ENCODE measurements around the gene MEF2C.

DNA sequence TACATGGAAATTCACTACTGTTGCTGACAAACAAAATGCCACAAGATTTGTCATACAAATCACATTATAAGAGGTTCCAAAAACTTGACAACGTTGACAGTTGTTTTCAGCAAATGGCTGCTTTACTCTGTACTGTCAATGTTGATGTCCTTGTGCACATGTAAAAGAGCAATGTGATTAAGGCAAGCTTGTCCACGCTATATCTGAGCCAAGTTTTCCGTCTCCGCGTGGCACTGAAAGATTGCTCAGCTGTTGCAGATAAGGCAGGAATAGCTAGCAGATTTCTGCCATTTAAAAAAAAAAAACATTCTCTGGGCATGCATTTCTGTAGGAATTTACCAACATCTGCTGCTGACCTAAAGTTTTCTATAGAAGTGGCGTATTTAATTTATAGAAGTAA lies 46.4 kb upstream of the MEF2C start:
- TF ChIP-seq, protein P1, sequence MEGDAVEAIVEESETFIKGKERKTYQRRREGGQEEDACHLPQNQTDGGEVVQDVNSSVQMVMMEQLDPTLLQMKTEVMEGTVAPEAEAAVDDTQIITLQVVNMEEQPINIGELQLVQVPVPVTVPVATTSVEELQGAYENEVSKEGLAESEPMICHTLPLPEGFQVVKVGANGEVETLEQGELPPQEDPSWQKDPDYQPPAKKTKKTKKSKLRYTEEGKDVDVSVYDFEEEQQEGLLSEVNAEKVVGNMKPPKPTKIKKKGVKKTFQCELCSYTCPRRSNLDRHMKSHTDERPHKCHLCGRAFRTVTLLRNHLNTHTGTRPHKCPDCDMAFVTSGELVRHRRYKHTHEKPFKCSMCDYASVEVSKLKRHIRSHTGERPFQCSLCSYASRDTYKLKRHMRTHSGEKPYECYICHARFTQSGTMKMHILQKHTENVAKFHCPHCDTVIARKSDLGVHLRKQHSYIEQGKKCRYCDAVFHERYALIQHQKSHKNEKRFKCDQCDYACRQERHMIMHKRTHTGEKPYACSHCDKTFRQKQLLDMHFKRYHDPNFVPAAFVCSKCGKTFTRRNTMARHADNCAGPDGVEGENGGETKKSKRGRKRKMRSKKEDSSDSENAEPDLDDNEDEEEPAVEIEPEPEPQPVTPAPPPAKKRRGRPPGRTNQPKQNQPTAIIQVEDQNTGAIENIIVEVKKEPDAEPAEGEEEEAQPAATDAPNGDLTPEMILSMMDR (IDR thresholded peaks at IDR 0.05): no peak
- no peak for TF ChIP-seq POLR2A (IDR thresholded peaks at IDR 0.05)
